NB4 (cell line): ENCODE measurements around the gene CHRNA5.
"Not testable (repeated sequence)": the region's sequence is repeated elsewhere in the genome, so short reads cannot be mapped to it uniquely, and the experiment has no call there.

ENCODE experiments used
- DNase-seq: peaks from one replicate; pipeline ENCODE4 v3.0.0; 2010; ENCODE audit warnings: low read depth
- H3K4me3 ChIP-seq: one replicate; pipeline ENCODE4 v1.5.1; 2011; ENCODE audit warnings: mild to moderate bottlenecking, low read depth, low read length, moderate library complexity
- MAX ChIP-seq: IDR thresholded peaks from 2 replicates; pipeline ENCODE4 v1.6.1; 2011; ENCODE audit warnings: low read depth, low read length
- MYC ChIP-seq: IDR thresholded peaks from 2 replicates; pipeline ENCODE4 v1.6.1; 2011; ENCODE audit warnings: low read depth, low read length
- POLR2A ChIP-seq: IDR thresholded peaks from 2 replicates; pipeline ENCODE4 v1.6.1; 2011; ENCODE audit warnings: mild to moderate bottlenecking; ENCODE audit not compliant: insufficient read length; ENCODE audit errors: extremely low read depth
- TF ChIP-seq, protein P1 (sequence below): IDR thresholded peaks from one replicate; pipeline ENCODE4 v1.5.1; 2012; ENCODE audit warnings: low read depth, low read length

Gene CHRNA5

GRCh38 chr15:78565097-78565950 lies at the start of gene CHRNA5:
Gene CHRNA5 (plus strand): TSS chr15:78565520. CDS start chr15:78565720, 200 bp downstream.
- no peak; the same call in none of the 2 replicates for TF ChIP-seq MAX
- TF ChIP-seq, protein P1, sequence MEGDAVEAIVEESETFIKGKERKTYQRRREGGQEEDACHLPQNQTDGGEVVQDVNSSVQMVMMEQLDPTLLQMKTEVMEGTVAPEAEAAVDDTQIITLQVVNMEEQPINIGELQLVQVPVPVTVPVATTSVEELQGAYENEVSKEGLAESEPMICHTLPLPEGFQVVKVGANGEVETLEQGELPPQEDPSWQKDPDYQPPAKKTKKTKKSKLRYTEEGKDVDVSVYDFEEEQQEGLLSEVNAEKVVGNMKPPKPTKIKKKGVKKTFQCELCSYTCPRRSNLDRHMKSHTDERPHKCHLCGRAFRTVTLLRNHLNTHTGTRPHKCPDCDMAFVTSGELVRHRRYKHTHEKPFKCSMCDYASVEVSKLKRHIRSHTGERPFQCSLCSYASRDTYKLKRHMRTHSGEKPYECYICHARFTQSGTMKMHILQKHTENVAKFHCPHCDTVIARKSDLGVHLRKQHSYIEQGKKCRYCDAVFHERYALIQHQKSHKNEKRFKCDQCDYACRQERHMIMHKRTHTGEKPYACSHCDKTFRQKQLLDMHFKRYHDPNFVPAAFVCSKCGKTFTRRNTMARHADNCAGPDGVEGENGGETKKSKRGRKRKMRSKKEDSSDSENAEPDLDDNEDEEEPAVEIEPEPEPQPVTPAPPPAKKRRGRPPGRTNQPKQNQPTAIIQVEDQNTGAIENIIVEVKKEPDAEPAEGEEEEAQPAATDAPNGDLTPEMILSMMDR: no peak
- TF ChIP-seq MYC: peak; percentile 36; the same call in 1 of the 2 replicates
- TF ChIP-seq POLR2A: peak; percentile 81
- H3K4me3 ChIP-seq: peak within 1 kb of the TSS; percentile 65
- peak; percentile 94 for DNase-seq

- H3K4me3 ChIP-seq, DNase-seq: not testable (repeated sequence)
Observed at GRCh38 chr15:78520035-78520434, 45.3 kb upstream of the CHRNA5 start.

GRCh38 chr15:78524230-78524629 lies 41.1 kb upstream of the CHRNA5 start:
- no peak for DNase-seq
- no peak overlapping the region for H3K4me3 ChIP-seq
- TF ChIP-seq, protein P1: no peak
- TF ChIP-seq POLR2A: no peak
- no peak for TF ChIP-seq MAX
- TF ChIP-seq MYC: no peak

GRCh38 chr15:78527325-78527724 lies 38.0 kb upstream of the CHRNA5 start:
- no peak overlapping the region for H3K4me3 ChIP-seq
- TF ChIP-seq POLR2A (no peak), MAX (no peak), MYC (no peak)
- TF ChIP-seq, protein P1: no peak
- no peak for DNase-seq

- no peak overlapping the region for H3K4me3 ChIP-seq
- TF ChIP-seq MYC (no peak), POLR2A (no peak), MAX (no peak)
- TF ChIP-seq, protein P1: no peak
- no peak for DNase-seq
Observed at GRCh38 chr15:78533331-78533730, 32.0 kb upstream of the CHRNA5 start.

GRCh38 chr15:78536134-78536533 lies 29.2 kb upstream of the CHRNA5 start:
- TF ChIP-seq, protein P1: no peak
- TF ChIP-seq MYC: no peak
- no peak for TF ChIP-seq POLR2A
- no peak for TF ChIP-seq MAX
- DNase-seq: no peak
- no peak overlapping the region for H3K4me3 ChIP-seq
